LNCAP (cell line): ENCODE results near the gene YTHDF1.

ENCODE experiments used
- CTCF ChIP-seq: fragments of 450-650 bp; IDR thresholded peaks from 2 replicates; pipeline ENCODE4 v1.5.1; 2017; ENCODE audit warnings: mild to moderate bottlenecking

Gene YTHDF1

GRCh38 chr20:63208346-63208909 is 7.5 kb downstream of the YTHDF1 start:
- TF ChIP-seq CTCF = no peak

- TF ChIP-seq CTCF = no peak
These were observed 9.1 kb downstream of the YTHDF1 start for GRCh38 chr20:63206878-63207277.

- TF ChIP-seq CTCF = no peak
These were observed 10.0 kb downstream of the YTHDF1 start for GRCh38 chr20:63205896-63206295.

GRCh38 chr20:63204362-63204761 is 11.6 kb downstream of the YTHDF1 start:
- TF ChIP-seq CTCF = no peak

- no peak for TF ChIP-seq CTCF
These were observed 13.0 kb downstream of the YTHDF1 start for GRCh38 chr20:63202811-63203526.

- TF ChIP-seq CTCF = no peak
These were observed 13.9 kb downstream of the YTHDF1 start for GRCh38 chr20:63202021-63202420.

- no peak for TF ChIP-seq CTCF
These were observed 17.3 kb downstream of the YTHDF1 start for GRCh38 chr20:63198606-63199005.
